ENCODE results near the gene ADGRD2. TPM values are rescaled to one million over a fixed set of nuclear protein-coding genes. Genes with fewer than 3 reads are reported as not detected.

Gene ADGRD2
- total and polyA plus RNA-seq, 2 of the 13 experiments (the other 11 are each of a cell fraction or from before 2014, with no cell fraction given): not detected

GRCh38 chr9:124510650-124511425, 60.6 kb downstream of the ADGRD2 start (continued):
- TF ChIP-seq MLX (CRISPR knock-in tag; IDR thresholded peaks at IDR 0.05) (no peak), ZNF782 (CRISPR knock-in tag; IDR thresholded peaks at IDR 0.05; ENCODE audit: borderline replicate concordance) (no peak), KDM4B (CRISPR knock-in tag; IDR thresholded peaks at IDR 0.05) (no peak), KDM5B (CRISPR knock-in tag; IDR thresholded peaks at IDR 0.05; ENCODE audit: borderline replicate concordance) (no peak), ZNF556 (CRISPR knock-in tag; IDR thresholded peaks at IDR 0.05; ENCODE audit: borderline replicate concordance) (no peak; the same call in 1 of the 2 replicates), THAP7 (CRISPR knock-in tag; IDR thresholded peaks at IDR 0.05) (no peak), ZNF660 (CRISPR knock-in tag; IDR thresholded peaks at IDR 0.05; ENCODE audit: borderline replicate concordance, low read depth) (no peak), PCBP2 (optimal IDR thresholded peaks at IDR 0.05; ENCODE audit: low read depth, low read length, poor library complexity, severe bottlenecking) (no peak), NR2F6 (IDR thresholded peaks at IDR 0.05) (no peak), NR2F6 (CRISPR knock-in tag; IDR thresholded peaks at IDR 0.05) (peak; percentile 68), ZNF101 (CRISPR knock-in tag; IDR thresholded peaks at IDR 0.05; ENCODE audit: borderline replicate concordance, low read depth) (no peak), FOXA1 (IDR thresholded peaks at IDR 0.05) (no peak), FOXA1 (CRISPR knock-in tag; IDR thresholded peaks at IDR 0.05) (peak; percentile 50; the same call in 1 of the 2 replicates), JUNB (CRISPR knock-in tag; IDR thresholded peaks at IDR 0.05; ENCODE audit: borderline replicate concordance) (no peak), ZFP91 (CRISPR knock-in tag; IDR thresholded peaks at IDR 0.05; ENCODE audit: borderline replicate concordance) (0 out of 2 replicates have a peak, but pooled peaks have one; percentile 24), ZNF33A (CRISPR knock-in tag; IDR thresholded peaks at IDR 0.05; ENCODE audit: borderline replicate concordance) (no peak), ZFP37 (CRISPR knock-in tag; IDR thresholded peaks at IDR 0.05; ENCODE audit: borderline replicate concordance) (no peak), ZSCAN5A (CRISPR knock-in tag; IDR thresholded peaks at IDR 0.05; ENCODE audit: borderline replicate concordance) (no peak), ZNF274 (CRISPR knock-in tag; IDR thresholded peaks at IDR 0.05) (no peak), ZNF772 (CRISPR knock-in tag; IDR thresholded peaks at IDR 0.05) (no peak), ARID3A (IDR thresholded peaks at IDR 0.05; ENCODE audit: low read depth, low read length) (peak; percentile 69; the same call in 1 of the 2 replicates), ZNF784 (CRISPR knock-in tag; IDR thresholded peaks at IDR 0.05; ENCODE audit: borderline replicate concordance) (no peak; the same call in 1 of the 2 replicates)

Data from HepG2 (cell line).